Gastrocnemius medialis (tissue), 4 donors: ENCODE measurements around the gene PRDX4. TPM values are rescaled to one million over a fixed set of nuclear protein-coding genes. Genes with fewer than 3 reads are reported as not detected.

Experiments used
- ATAC-seq, 2 donors: fragments of 150-250 bp; one replicate each; pipeline ENCODE4 v1.9.1; 2016
- DNase-seq, 2 donors: peaks; one replicate each; pipeline ENCODE4 v3.0.0-alpha.2; 2019
- H3K27ac ChIP-seq, 4 donors: fragments of 200-600 bp; sonication (generic); 1 replicate in 1 of 4; 2 replicates in 3 of 4; pipeline ENCODE4 v1.5.1; 2016 to 2018; ENCODE audit warnings: mild to moderate bottlenecking in 2 of 4, moderate library complexity in 1 of 4
- H3K27me3 ChIP-seq, 3 donors: fragments of 200-600 bp; sonication (generic) in 2 of 3; 1 replicate in 1 of 3; 2 replicates in 2 of 3; pipeline versions ENCODE4 v1.5.1 to v1.6.0; 2016 to 2019; ENCODE audit warnings: mild to moderate bottlenecking in 1 of 3, moderate library complexity in 1 of 3
- H3K36me3 ChIP-seq, 2 donors: fragments of 200-600 bp; sonication (generic) in 1 of 2; one replicate each; pipeline ENCODE4 v1.5.1; 2017 to 2018
- H3K4me1 ChIP-seq, 2 donors: fragments of 200-600 bp; sonication (generic) in 1 of 2; one replicate each; pipeline ENCODE4 v1.5.1; 2016 to 2017; ENCODE audit warnings: mild to moderate bottlenecking in 2 of 2
- H3K4me3 ChIP-seq, 4 donors: fragments of 200-600 bp; sonication (generic) in 3 of 4; 1 replicate in 1 of 4; 2 replicates in 3 of 4; pipeline ENCODE4 v1.5.1; 2016 to 2019; ENCODE audit warnings: mild to moderate bottlenecking in 2 of 4
- H3K9me3 ChIP-seq, 3 donors: fragments of 200-600 bp; sonication (generic) in 2 of 3; 1 replicate in 1 of 3; 2 replicates in 2 of 3; pipeline ENCODE4 v1.5.1; 2016 to 2019
- CTCF ChIP-seq, 5 experiments: fragments of 450-650 bp in 3 of 5; fragments of 200-600 bp in 2 of 5; sonication (generic) in 2 of 5; IDR thresholded peaks in 4 of 5; conservative IDR thresholded peaks in 1 of 5; 1 replicate in 4 of 5; 2 replicates in 1 of 5; pipeline ENCODE4 v1.5.1; 2016 to 2019; ENCODE audit warnings: antibody characterized with exemption in 5 of 5, mild to moderate bottlenecking in 3 of 5, moderate library complexity in 3 of 5
- POLR2A ChIP-seq, 2 donors: fragments of 450-650 bp; IDR thresholded peaks; one replicate each; pipeline ENCODE4 v1.6.1; 2017; ENCODE audit warnings: antibody characterized with exemption in 2 of 2, mild to moderate bottlenecking in 2 of 2, moderate library complexity in 2 of 2
- in situ Hi-C, 4 donors: fragments of 200-750 bp; cut with MboI; loops; one replicate each; pipeline versions ENCODE4 v1.15.0 to v1.8.0; 2017; ENCODE audit warnings: low sequenced_read_pairs in 4 of 4
- intact Hi-C: fragments of 100-400 bp; cut with DNase I; formaldehyde crosslinking; loops from one replicate; pipeline ENCODE4 v1.15.1; 2023; ENCODE audit warnings: low total_unique reads
- total RNA-seq, 4 donors: library from RNA; depleted of rRNA; stranded (reverse); fragments of >200 nt; gene quantifications; one replicate each; pipeline versions ENCODE4 v1.1.0 to v1.2.3, GENCODE V29; 2016

Gene PRDX4
- total RNA-seq = 10 to 100 TPM; 21.2 to 40.7 (median 37.6) TPM

GRCh38 chrX:23667239-23668177, at the start of gene PRDX4:
Gene PRDX4, plus strand, starts transcription at chrX:23667493. Its CDS starts 78 bp downstream, at chrX:23667571.
- peak; percentile 93 to 97 for ATAC-seq
- TF ChIP-seq POLR2A (IDR thresholded peaks at IDR 0.05) = peak; percentile 43 to 49
- TF ChIP-seq CTCF (IDR thresholded peaks at IDR 0.05 in 4 of 5, conservative IDR thresholded peaks at IDR 0.05 in 1 of 5) = no peak
- H3K27me3 ChIP-seq = no peaks in the 10 kb centered on the region
- intact Hi-C loops = loop anchor here (2.0 to 10.0 kb wide), 4 partner anchors 117 to 800 kb away; partner anchors contain the start of genes APOO, CXorf58, PDK3 and SAT1
- DNase-seq = peak; percentile 80 to 88
- in situ Hi-C loops = no loop called here
- peaks cover 0 to 4% of the 10 kb centered on the region in 2 donors for H3K36me3 ChIP-seq
- H3K9me3 ChIP-seq = no peaks in the 10 kb centered on the region
- H3K4me1 ChIP-seq = peaks cover 4 to 9% of the 10 kb centered on the region in 2 donors
- peak within 1 kb of the TSS; percentile 81 to 87 (median 86) for H3K27ac ChIP-seq
- H3K4me3 ChIP-seq = peak within 1 kb of the TSS; percentile 62 to 72 (median 72)

GRCh38 chrX:23621621-23622265, 45.5 kb upstream of the PRDX4 start:
- peaks cover 4 to 5% of the 10 kb centered on the region in 2 donors for H3K4me1 ChIP-seq
- peak overlapping the region; percentile 47 to 59 (median 56) for H3K27ac ChIP-seq
- H3K36me3 ChIP-seq = no peaks in the 10 kb centered on the region
- in situ Hi-C loops = no loop called here
- TF ChIP-seq POLR2A (IDR thresholded peaks at IDR 0.05) (no peak), CTCF (IDR thresholded peaks at IDR 0.05 in 4 of 5, conservative IDR thresholded peaks at IDR 0.05 in 1 of 5) (no peak)
- H3K9me3 ChIP-seq = no peaks in the 10 kb centered on the region
- H3K4me3 ChIP-seq = no peak overlapping the region
- no peaks in the 10 kb centered on the region for H3K27me3 ChIP-seq
- intact Hi-C loops = no loop called here
- ATAC-seq = peak; percentile 92 to 96
- DNase-seq = peak in 1 of 2 donors; percentile 31

- in situ Hi-C loops = no loop called here
Measured at GRCh38 chrX:23623797-23624196, 43.5 kb upstream of the PRDX4 start.

GRCh38 chrX:23626651-23627050, 40.6 kb upstream of the PRDX4 start:
- ATAC-seq (no peak), DNase-seq (no peak)
- TF ChIP-seq POLR2A (IDR thresholded peaks at IDR 0.05) (no peak), CTCF (IDR thresholded peaks at IDR 0.05 in 4 of 5, conservative IDR thresholded peaks at IDR 0.05 in 1 of 5) (no peak)
- intact Hi-C loops = no loop called here
- no peaks in the 10 kb centered on the region for H3K27me3 ChIP-seq
- H3K4me1 ChIP-seq = no peaks in the 10 kb centered on the region
- no peaks in the 10 kb centered on the region for H3K9me3 ChIP-seq
- H3K36me3 ChIP-seq = no peaks in the 10 kb centered on the region
- no peak overlapping the region for H3K4me3 ChIP-seq
- in situ Hi-C loops = no loop called here
- H3K27ac ChIP-seq = no peak overlapping the region

More at GRCh38 chrX:23623797-23624196, 43.5 kb upstream of the PRDX4 start:
- H3K27me3 ChIP-seq = no peaks in the 10 kb centered on the region
- no peaks in the 10 kb centered on the region for H3K9me3 ChIP-seq
- no peak overlapping the region for H3K27ac ChIP-seq
- H3K4me1 ChIP-seq = peaks cover 4 to 5% of the 10 kb centered on the region in 2 donors
- TF ChIP-seq CTCF (IDR thresholded peaks at IDR 0.05 in 4 of 5, conservative IDR thresholded peaks at IDR 0.05 in 1 of 5) (no peak), POLR2A (IDR thresholded peaks at IDR 0.05) (no peak)
- ATAC-seq (no peak), DNase-seq (no peak)
- no peak overlapping the region for H3K4me3 ChIP-seq
- no peaks in the 10 kb centered on the region for H3K36me3 ChIP-seq
- intact Hi-C loops = no loop called here
